ENCODE data around the gene TRPM2. TPM values are rescaled to one million over a fixed set of nuclear protein-coding genes. Genes with fewer than 3 reads are reported as not detected.

The TRPM2 gene
- total RNA-seq, 1 experiment from 2014 or later = 28.1 TPM

DNA sequence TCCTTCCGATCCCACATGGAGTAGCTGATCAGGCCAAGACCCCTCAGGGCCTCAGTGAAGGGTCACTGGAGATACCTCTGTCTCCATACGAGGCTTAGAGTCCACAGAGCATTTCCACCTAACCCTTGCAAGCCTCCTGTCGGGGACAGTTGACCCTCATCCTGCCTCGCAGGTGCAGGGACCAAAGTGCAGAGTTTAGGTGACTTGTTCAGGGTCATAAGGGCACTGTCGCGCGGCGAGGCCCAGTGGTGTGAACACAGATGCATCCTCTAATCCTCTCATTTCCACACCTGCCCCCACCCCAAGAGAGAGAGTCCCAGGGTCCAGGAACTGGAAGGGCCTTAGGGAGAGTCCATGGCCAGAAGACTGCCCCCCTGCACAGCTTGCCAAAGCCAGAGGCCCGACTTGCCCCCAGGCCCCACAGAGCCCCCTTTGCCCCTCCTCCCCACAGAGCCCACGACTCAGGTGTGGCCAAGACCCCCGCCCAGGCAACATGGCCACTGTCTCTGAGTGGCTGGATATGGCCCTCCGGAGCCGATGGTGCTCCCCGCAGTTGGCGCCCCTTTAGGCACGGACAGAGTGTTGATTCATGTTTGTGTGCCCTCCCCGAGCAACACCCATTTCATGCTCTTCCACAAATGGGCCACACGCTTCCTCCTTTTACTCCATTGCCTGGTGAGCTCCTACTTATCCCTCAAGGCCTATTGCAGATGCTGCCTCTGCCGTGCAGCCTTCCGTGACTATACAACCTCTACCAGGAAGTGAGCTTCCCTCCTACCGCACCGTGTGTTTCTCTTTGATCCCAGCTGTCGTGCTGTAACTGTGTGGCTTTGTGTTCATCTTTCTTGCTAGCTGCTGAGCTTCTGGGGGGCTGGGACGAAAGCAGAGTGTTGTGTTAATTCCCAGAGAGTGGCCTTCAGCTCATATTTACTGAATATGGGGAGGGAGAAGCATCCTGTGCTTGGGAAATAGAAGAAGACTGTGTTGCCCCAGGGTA lies 1.7 kb downstream of the TRPM2 start:
- RAD21 ChIA-PET (ENCODE audit: low non-redundant PET in 1 of 2, low total read pairs in 2 of 2, uncharacterized antibody in 2 of 2, unreplicated experiment in 2 of 2) = no interaction called here

More for the DNA sequence above, 1.7 kb downstream of the TRPM2 start:
- Histone ChIP-seq H3K9ac (ENCODE audit: low read length) (no peak overlapping the region), H3K4me3 (replicated peaks in 1 of 2; ENCODE audit: low read depth in 1 of 2, low read length in 2 of 2) (no peak overlapping the region), H3K9me2 (ENCODE audit: insufficient read depth) (no peaks in the 10 kb centered on the region), H3K36me3 (ENCODE audit: control insufficient read depth in 1 of 2, insufficient read depth in 2 of 2, low read length in 2 of 2) (no peaks in the 10 kb centered on the region), H3K4me1 (ENCODE audit: control insufficient read depth in 1 of 2, insufficient read depth in 2 of 2, low read length in 2 of 2) (no peaks in the 10 kb centered on the region), H3K79me2 (ENCODE audit: insufficient read depth, low read length) (no peaks in the 10 kb centered on the region), H3K27me3 (ENCODE audit: insufficient read depth, low read length) (no peaks in the 10 kb centered on the region), H4K20me1 (ENCODE audit: insufficient read depth) (no peaks in the 10 kb centered on the region), H3K4me2 (ENCODE audit: low read length) (no peak overlapping the region), H3K9me3 (ENCODE audit: control insufficient read depth in 1 of 2, insufficient read depth in 1 of 2, low read depth in 1 of 2, low read length in 2 of 2) (no peaks in the 10 kb centered on the region), H2AFZ (ENCODE audit: low read depth, low read length, poor library complexity, severe bottlenecking) (no peak overlapping the region), H3K27ac (ENCODE audit: low read depth, low read length) (no peak overlapping the region)
- no peak for DNase-seq (ENCODE audit: low read depth, low spot score)
- ChIA-PET POLR2A (no interaction called here), CTCF (no interaction called here)
- no peak for ATAC-seq
- TF ChIP-seq, protein P1, sequence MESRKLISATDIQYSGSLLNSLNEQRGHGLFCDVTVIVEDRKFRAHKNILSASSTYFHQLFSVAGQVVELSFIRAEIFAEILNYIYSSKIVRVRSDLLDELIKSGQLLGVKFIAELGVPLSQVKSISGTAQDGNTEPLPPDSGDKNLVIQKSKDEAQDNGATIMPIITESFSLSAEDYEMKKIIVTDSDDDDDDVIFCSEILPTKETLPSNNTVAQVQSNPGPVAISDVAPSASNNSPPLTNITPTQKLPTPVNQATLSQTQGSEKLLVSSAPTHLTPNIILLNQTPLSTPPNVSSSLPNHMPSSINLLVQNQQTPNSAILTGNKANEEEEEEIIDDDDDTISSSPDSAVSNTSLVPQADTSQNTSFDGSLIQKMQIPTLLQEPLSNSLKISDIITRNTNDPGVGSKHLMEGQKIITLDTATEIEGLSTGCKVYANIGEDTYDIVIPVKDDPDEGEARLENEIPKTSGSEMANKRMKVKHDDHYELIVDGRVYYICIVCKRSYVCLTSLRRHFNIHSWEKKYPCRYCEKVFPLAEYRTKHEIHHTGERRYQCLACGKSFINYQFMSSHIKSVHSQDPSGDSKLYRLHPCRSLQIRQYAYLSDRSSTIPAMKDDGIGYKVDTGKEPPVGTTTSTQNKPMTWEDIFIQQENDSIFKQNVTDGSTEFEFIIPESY (IDR thresholded peaks at IDR 0.05; ENCODE audit: extremely low read depth, insufficient replicate concordance, low read length) = no peak
- TF ChIP-seq SP1 (IDR thresholded peaks at IDR 0.05; ENCODE audit: low read depth) = no peak
- no peak for TF ChIP-seq CBX3 (IDR thresholded peaks at IDR 0.05; ENCODE audit: low read depth)
- TF ChIP-seq ELF1 (IDR thresholded peaks at IDR 0.05; ENCODE audit: borderline replicate concordance, low read depth) = no peak
- TF ChIP-seq SRF (IDR thresholded peaks at IDR 0.05; ENCODE audit: low read depth) = no peak
- TF ChIP-seq POLR2A (IDR thresholded peaks at IDR 0.05; ENCODE audit: borderline replicate concordance, extremely low read depth, insufficient read depth, insufficient read length) = no peak
- no peak for TF ChIP-seq SIN3A (IDR thresholded peaks at IDR 0.05; ENCODE audit: low read depth)
- TF ChIP-seq EGR1 (IDR thresholded peaks at IDR 0.05; ENCODE audit: low read depth) = no peak
- no peak for TF ChIP-seq ZFX (IDR thresholded peaks at IDR 0.05)
- TF ChIP-seq TCF7L2 (IDR thresholded peaks at IDR 0.05; ENCODE audit: borderline replicate concordance, extremely low read depth, insufficient read depth, insufficient read length) = no peak
- no peak for TF ChIP-seq POLR2AphosphoS5 (IDR thresholded peaks at IDR 0.05; ENCODE audit: low read depth, low read length)
- no peak for TF ChIP-seq FOSL1 (IDR thresholded peaks at IDR 0.05; ENCODE audit: low read depth)
- TF ChIP-seq, protein P2, sequence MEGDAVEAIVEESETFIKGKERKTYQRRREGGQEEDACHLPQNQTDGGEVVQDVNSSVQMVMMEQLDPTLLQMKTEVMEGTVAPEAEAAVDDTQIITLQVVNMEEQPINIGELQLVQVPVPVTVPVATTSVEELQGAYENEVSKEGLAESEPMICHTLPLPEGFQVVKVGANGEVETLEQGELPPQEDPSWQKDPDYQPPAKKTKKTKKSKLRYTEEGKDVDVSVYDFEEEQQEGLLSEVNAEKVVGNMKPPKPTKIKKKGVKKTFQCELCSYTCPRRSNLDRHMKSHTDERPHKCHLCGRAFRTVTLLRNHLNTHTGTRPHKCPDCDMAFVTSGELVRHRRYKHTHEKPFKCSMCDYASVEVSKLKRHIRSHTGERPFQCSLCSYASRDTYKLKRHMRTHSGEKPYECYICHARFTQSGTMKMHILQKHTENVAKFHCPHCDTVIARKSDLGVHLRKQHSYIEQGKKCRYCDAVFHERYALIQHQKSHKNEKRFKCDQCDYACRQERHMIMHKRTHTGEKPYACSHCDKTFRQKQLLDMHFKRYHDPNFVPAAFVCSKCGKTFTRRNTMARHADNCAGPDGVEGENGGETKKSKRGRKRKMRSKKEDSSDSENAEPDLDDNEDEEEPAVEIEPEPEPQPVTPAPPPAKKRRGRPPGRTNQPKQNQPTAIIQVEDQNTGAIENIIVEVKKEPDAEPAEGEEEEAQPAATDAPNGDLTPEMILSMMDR (IDR thresholded peaks at IDR 0.05 in 2 of 3, conservative IDR thresholded peaks at IDR 0.05 in 1 of 3; ENCODE audit: borderline replicate concordance in 1 of 3, insufficient read depth in 1 of 3, low read depth in 2 of 3, low read length in 2 of 3) = no peak
- no peak for TF ChIP-seq JUND (IDR thresholded peaks at IDR 0.05)
- no peak for TF ChIP-seq EZH2 (IDR thresholded peaks at IDR 0.05)
- TF ChIP-seq, protein P3, sequence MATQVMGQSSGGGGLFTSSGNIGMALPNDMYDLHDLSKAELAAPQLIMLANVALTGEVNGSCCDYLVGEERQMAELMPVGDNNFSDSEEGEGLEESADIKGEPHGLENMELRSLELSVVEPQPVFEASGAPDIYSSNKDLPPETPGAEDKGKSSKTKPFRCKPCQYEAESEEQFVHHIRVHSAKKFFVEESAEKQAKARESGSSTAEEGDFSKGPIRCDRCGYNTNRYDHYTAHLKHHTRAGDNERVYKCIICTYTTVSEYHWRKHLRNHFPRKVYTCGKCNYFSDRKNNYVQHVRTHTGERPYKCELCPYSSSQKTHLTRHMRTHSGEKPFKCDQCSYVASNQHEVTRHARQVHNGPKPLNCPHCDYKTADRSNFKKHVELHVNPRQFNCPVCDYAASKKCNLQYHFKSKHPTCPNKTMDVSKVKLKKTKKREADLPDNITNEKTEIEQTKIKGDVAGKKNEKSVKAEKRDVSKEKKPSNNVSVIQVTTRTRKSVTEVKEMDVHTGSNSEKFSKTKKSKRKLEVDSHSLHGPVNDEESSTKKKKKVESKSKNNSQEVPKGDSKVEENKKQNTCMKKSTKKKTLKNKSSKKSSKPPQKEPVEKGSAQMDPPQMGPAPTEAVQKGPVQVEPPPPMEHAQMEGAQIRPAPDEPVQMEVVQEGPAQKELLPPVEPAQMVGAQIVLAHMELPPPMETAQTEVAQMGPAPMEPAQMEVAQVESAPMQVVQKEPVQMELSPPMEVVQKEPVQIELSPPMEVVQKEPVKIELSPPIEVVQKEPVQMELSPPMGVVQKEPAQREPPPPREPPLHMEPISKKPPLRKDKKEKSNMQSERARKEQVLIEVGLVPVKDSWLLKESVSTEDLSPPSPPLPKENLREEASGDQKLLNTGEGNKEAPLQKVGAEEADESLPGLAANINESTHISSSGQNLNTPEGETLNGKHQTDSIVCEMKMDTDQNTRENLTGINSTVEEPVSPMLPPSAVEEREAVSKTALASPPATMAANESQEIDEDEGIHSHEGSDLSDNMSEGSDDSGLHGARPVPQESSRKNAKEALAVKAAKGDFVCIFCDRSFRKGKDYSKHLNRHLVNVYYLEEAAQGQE (IDR thresholded peaks at IDR 0.05; ENCODE audit: low read depth) = no peak
- intact Hi-C loops (cut with micrococcal nuclease) = no loop called here
- no TSS peak for BruUV-seq (replicated peaks)
